HG02885 (cell line): Measurements from ENCODE around the gene EN1.

Source experiments
- ATAC-seq: cut with Tn5 transposase; IDR thresholded peaks from one replicate; pipeline ENCODE4 v1.9.1; 2021; ENCODE audit warnings: mild to moderate bottlenecking; ENCODE audit not compliant: unreplicated experiment, poor library complexity

Gene EN1

DNA sequence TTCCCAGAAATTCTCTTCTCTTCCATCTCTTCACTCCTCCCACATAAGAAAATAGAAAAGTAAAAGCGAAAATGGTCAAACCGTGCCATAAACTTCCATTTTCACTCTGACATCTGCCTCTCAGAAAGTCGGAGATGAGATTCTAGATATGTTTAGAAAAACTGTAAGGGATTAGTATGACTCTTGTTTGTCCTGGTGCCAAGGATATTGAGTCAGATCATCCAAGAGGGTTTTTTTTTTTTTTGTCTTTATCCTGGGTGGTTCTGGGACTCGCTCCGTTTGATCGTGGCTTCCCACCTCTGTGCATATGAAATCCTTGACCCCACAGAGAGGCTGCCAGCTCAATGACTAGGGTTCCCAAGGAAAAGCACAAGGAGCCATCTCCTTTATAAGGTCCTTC, 17.3 kb downstream of the EN1 start:
- no peak for ATAC-seq

DNA sequence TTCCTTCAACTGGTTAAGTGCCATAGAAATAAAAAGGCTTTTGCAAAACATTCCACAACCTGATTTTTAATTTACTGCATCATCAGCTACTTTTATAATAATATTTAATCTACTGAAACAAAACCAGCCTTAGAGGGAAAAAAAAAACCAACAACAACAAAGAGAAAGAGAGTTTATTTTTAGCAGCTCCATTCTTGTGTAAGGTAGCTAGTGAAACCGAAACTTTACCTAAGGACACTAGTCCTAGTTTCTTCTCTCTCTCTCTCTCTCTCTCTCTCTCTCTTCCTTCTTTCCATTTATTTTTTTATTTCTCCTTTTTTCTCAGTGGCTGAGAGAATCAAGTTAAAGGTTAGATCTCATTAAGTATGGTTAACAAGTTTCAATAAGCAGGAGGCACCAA, 21.4 kb downstream of the EN1 start:
- no peak for ATAC-seq

DNA sequence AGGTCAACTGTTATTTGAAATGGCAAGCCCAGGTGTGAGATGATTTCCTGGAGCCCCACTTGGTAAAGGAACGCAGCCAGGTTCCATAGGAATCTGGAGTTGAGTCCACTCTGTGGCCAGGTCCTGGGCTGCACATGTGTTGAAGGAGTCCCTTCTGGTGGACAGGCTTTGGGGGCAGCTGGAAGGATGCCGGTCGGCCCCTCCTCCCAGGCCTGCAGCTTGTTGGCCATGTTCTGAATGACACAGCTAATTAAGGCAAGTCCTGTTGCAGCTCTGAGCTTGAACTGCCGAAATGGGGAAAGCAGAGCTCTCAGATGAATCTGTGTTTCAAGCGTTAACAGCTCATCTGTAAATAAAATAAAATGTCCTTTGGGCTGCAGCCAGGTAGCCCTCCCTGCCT, 23.8 kb downstream of the EN1 start:
- ATAC-seq, result no peak

DNA sequence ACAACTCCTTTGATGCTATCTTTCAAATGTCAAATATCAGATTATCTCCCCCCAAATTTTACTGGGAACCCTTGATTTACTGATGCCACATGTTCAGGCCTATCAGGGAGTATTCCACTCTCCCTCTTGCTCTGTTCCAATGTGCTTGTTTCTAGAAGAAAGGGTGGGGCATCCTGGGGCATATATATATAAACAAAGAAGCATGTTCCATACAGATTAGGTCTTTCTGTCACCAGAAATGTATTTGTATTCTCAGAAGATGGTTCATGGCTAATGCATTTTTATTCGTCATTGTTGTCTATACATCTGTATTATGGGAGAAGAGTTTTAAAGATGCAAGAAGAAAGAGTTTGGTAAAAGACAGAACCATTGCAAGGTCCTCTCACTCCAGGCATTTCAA, 24.9 kb downstream of the EN1 start:
- no peak for ATAC-seq

DNA sequence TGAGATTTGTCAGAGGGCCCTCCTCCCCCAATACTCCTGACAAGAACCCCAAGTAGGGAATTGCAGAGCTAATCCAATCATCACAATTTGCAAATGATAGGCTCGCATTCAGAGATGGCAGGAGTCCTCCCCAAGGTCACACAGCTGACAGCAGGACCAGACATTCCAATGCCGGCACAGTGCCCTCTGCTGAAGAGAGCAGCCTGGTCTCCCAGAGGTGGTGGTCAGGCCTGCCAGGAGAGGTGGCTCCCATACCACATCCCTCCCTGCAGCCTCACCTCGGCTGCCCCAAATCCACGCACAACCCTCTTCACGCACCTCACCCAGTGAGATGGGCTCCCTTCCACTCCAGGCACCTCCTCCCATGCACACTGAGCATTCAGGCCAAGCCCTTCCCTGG, 25.4 kb downstream of the EN1 start:
- no peak for ATAC-seq

DNA sequence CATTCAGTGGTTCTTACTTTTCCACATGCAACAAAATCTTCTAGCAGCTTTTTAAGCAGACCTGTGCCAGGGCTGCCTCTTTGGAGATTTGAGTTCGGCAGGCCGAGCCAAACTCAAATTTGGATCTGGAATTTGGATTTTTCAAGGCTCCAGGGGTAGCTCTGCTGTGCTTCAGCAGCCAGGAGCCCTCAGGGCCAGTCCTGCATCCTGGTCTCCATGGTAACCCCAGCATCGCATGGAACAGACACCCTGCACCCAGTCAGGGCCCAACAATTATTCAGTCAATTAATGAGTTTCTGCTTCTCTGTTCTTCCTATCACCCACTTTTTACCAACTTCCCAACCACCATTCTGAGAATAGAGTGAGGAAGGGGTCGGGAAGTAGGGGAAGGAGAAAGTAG, 30.0 kb downstream of the EN1 start:
- ATAC-seq, result no peak

DNA sequence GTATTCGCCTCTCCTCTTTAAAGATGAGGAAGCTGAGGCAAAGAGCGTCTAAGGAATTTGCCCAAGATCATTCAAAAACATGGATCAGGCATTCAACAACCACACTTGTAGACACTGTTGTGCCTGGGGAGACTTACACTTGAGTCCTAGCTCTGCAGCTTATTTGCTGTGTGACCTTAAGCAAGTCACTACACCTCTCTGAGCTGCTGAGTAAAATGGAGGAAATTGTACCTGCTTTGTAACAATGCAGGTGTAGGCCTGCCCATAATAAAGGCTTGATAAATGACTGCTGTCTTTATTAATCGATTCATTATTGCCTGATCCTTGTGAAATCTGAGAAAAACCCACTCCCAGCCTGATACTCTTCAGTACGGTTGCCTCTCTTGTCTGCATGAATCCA, 30.8 kb downstream of the EN1 start:
- no peak for ATAC-seq

DNA sequence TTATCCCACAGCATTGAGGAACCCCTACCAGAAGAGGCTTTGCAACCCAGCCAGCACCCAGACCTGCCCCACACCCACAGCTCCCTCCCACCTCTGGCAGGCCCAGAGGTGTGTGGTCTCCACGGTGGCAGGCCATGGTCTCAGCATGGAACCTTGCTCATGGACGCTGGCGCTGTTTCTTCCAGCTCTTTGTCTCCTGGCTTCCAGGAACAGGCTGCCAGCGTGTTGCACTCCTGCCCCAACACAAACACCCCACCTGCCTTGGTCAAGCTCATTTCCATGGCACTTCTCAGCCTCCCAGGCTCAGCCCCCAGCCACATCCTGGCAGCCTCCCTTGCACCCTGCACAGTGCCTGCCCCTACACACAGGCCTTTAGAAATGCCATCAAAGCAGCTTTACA, 31.7 kb downstream of the EN1 start:
- no peak for ATAC-seq

DNA sequence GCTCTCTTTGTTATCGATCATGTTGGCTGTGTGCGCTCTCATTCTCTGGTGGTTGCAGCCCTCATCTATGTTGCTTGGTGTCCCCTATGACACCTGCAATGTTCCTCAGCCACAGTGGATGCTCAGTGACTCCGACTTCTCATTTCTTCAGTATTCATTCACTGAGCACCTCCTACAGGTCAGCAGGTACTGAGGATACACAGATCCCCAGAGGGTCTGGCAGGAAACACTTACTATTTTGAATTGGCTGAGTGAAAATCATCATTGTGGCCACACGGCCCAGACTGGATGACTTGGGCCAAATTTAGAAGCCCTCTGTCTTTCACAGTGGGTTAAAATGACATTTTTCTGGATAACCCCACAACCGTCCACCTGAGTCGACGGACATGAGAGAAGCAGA, 32.1 kb downstream of the EN1 start:
- no peak for ATAC-seq

DNA sequence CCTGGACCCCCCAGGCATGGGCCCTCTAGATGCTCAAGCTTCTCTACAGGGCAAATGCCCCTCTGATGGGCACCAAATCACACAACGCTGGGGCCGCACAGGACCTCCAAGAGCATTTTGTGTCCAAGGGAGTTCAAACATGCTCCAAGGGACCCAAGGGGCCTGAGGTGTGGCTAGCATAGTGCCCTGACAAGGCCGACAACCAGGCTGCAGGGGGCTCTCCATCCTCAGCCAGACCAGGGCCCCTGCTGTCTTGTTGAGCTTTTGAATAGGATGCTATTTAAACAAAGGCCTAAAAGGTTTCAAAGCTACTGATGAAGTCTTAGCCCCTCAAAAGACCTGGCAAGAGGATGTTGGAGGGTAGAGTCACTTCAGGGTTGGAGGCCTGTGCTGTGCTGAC, 33.1 kb downstream of the EN1 start:
- ATAC-seq, result no peak

DNA sequence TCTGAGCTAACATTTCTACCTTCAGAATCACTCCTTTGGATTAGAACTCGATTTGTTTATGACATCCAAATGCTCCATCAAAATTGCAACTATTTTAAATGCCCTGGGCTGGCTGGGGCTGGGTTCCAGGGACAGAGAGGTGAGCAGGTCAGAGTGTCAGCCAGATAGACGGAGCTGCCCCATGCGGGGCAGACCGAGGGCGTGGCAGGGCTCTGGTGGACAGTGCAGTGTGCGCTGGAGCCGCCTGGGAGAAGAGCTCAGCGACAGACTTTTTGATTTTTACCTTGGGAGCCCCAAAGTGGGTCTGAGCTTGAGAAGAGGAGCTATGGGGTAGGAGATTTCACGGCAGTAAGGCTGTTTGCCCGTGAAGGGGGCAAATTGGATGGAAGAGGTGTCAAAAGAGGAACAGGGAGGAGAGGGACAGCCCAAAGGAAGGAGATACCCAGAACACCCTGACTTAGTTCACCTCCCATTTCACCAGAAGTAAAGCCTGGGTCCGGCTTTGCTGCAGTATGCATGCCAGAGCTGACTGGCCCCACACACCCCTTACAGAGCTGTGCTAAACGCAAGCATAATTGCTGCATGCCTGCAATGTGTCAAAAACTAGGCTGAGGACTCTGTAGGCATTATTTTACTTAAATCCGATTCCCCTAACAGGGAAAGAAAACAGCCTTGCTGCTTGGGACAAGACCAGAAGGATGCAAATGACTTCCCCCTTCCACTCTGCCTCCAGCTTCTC, 33.7 kb downstream of the EN1 start:
- ATAC-seq, result no peak

DNA sequence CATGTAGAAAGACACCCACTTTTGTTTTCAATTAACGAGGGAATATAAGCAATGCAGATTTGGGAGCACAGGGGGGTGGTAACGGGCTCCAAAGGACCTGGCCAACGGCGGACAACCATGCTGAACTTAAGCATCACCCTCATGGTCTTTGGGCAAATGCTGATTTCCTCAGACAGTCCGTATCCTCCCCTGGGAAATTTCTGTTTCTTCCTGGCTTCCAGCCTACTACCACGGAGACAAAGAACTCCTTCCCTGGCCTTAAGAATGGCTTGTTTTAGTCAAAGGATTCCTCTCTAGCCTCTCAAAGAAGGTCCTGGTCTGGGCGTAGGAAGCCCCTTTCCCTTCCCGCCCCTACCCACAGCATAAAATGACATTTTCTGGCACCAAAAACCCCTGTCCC, 34.3 kb downstream of the EN1 start:
- ATAC-seq, result no peak

DNA sequence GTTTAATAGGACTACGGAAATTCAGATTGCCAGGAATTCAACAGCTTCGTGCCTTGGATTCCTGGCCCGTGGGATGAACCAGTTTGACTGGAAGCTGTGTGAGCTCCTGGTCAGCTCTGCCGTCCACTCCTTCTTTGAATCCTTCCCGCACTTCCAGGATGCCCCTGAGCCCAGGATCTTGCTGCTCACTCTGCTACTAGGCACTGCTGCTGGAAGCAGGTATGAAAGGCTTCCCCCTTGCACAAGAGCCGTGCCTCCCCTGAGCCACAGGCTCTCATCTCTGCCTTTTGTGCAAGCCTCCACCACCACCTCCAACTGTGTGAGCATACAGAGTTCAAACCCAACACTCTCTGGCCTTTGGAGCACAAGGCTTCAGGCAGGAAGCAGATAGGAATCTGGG, 34.9 kb downstream of the EN1 start:
- no peak for ATAC-seq

DNA sequence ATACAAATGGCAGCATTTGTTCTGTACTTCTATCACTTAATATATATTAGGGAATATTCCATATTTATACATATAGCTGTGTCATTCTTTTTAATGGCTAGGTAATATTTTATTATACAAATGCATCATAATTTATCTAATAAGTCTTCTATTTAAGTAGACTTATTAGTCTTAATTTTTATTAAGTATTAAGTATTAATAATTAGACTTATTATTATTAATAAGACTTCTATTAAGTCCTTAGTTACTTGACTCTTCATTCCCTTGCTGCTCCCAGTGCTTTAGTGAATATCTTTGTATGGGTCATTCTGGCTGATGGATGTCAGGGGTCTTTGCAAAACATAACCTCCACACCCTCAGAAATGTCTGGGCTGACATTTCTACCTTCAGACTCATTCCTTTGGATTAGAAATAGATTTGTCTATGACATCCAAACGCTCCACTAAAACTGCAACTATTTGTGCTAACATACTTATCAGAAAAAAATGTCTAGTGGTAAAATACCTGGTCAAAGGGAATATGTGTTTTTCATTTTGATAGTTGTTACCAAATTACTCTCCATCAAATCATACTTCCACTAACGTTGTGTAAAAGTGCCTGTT, 35.8 kb downstream of the EN1 start:
- ATAC-seq, result no peak

DNA sequence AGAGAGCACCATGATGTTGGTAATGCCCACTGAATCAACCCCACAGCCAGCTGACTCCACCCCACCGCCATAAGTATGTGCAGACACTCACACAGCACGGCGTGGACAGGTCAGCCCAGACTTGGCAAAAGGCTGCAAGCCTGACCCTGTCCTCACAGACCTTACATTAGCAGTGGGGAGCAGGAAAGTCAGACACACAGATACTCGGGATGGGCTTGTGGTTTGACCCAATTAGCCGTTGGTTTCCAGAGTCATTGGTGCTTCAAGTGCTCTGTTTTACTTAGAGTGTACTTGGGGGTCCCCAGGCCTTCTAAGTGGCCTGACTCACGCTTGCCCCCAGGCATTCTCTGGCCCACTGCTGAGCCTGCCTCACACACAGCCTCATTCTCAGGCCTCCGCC, 36.7 kb downstream of the EN1 start:
- ATAC-seq, result no peak

DNA sequence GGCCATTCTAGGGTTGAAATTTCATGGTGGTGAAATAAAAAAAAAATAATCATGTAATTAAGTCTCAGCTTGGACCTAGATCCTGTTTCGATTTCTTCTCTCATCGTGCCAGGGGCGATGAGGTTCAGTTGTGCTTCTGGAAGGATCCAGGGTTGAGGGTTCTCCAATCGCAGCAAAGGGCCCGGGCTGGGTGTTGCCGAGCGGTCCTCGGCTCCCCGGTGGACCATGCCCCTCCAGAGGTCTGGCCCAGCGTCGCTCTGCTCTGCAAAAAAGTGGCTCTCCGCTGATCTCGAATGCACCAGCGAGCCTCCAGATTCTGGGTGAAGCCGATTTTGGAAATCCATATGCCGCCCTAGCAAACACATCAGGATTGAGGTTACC, 39.0 kb downstream of the EN1 start:
- no peak for ATAC-seq

DNA sequence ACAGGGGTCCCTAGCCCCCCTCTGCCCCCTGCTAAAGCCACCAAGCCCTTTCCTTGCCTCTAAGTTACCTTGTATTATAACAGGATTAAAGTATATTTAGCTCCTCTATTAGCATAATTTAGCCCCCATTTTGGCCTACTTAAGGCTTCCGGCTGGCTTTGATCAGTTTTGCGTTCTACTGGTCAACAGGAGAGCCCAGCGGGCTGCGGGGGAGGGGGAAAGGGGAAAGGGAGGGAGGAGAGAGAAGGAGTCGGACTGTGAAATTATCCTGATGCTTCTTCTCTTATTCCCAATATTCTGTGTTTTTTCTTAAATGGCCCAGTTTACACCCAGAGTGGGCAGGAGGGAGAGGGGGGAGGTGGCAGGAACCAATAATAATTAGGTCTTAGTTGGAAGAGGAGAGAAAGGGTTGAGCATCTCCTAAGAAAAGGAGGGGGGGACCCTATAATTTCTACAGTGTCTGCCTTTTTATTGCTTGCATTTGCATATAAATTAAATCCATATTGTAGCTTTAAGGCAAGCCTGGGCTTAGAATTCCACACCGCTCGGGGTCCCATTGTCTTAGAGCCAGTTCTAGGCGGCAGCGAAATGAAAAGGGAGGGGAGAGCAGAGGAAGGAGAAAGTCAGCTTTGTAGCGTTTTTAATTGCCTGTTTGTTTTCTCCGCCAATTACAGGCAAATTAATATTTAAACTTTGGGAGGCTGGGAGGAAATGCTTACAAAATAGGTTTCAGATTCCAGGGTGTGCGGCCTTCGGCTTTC, 39.6 kb downstream of the EN1 start:
- ATAC-seq, result no peak

DNA sequence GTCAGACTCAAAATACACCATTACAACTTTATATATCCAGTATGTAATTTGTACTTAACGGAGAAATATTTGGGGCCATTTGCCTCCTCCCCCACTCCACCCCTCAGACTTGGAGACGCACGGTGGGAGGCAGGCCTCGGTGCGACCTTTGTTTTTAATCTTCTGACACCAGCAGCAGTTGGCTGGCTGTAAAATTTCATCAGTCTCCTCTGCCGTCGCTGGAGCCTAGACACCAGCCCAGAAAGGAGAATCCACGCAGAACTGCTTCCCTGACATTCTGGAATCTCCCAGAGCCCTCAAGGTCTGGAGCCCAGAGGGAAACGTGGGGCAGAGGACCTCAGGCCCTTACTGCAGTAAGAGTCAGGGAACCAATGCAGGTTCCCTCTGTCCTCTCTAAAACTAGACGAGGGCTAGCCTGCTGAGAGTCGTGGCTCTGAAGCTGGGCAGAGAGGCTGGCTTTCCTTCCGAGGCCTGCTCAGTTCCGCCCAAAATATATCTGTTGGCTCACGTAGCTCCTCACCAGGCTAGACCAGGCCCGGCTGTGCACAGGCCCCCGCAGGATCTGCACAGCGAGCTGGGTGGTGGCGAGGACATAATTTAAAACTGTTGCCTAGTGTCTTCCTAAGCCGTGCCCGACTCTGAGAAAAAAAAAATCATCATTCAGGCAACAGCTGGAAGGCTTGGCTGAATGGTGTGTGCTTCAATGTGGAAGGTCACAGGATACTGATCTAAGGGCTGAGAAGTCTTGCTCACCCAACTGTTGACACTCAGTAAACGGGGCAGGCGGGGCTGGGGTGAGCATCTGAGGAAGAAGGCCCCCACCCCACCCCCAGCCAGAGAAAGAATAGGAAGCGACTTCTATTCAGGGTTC, 40.4 kb downstream of the EN1 start:
- no peak for ATAC-seq

DNA sequence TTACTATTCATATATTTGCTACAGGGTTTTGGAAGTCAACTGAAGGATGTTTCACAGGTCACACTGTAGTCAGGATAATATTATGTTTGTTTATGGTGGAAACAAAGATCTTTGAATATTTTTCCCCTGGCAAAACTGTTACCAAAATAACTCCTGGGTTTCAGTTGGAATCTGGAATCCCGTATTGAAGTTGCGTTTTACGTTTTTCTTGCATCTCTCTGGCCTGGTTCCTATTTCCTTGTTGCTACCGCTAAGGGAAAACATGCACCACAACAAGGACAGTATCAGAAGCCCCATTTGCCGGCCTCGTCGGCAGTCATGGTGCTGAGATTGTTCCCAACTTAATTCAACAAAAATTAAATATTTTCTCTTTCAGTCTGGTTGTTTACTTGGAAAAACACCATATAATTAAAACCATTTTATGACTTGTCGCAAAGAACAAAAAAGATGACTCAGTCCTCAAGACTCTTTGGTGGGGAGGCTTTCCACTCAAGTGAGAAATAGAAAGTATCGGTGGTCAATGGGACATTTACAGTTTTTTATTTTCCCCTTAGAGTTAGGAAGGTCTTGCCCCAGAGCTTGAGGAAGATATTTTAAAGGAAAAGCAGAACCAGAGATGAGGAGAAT, 42.3 kb downstream of the EN1 start:
- no peak for ATAC-seq

DNA sequence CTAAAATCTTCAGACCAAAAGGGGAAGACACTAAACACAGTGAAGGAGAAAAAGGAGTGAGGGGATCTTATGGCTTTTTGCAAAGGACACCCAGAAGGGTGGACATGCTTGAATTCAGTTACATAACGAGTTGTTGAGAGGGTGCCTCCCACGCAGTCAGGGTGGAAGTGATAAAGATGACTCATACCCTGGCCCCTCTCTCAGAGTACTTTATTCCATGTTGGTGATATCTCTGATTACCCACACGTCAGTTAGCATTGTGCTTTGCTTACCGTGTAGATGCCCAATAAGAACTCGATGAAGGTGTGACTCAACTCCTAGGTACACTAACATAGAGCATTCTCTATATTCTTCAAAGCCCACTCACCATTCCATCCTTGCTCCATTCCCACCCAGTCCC, 44.4 kb downstream of the EN1 start:
- no peak for ATAC-seq
